ENCODE data around the gene ABHD4.

DNA sequence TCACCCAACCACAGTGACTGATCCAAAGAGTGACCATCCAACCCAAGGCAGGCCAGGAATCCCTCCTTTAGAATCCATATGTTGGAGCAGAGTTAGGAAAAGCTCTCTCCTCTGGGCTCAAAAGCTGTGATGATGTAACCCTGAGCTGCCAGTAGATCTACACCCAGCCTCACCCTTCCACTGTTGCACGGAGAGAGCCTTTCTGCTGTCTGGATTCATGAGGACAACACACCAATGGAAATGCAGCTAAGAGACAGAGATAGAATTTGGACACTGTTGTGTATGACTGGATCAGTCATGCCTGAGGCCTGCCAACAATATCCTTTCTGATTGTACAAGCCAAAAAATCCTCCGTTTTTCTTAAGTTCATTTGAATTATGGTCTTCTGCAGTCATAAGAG, 50.4 kb downstream of the ABHD4 start:
- no peak for TF ChIP-seq POLR2AphosphoS5 (IDR thresholded peaks at IDR 0.05; ENCODE audit: insufficient read depth in 1 of 2, low read depth in 1 of 2)
- TF ChIP-seq, protein P1, sequence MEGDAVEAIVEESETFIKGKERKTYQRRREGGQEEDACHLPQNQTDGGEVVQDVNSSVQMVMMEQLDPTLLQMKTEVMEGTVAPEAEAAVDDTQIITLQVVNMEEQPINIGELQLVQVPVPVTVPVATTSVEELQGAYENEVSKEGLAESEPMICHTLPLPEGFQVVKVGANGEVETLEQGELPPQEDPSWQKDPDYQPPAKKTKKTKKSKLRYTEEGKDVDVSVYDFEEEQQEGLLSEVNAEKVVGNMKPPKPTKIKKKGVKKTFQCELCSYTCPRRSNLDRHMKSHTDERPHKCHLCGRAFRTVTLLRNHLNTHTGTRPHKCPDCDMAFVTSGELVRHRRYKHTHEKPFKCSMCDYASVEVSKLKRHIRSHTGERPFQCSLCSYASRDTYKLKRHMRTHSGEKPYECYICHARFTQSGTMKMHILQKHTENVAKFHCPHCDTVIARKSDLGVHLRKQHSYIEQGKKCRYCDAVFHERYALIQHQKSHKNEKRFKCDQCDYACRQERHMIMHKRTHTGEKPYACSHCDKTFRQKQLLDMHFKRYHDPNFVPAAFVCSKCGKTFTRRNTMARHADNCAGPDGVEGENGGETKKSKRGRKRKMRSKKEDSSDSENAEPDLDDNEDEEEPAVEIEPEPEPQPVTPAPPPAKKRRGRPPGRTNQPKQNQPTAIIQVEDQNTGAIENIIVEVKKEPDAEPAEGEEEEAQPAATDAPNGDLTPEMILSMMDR (IDR thresholded peaks at IDR 0.05) = no peak

Measured in vagina (tissue), 2 donors.